Measurements from ENCODE around the gene DNAJC1. TPM values are rescaled to one million over a fixed set of nuclear protein-coding genes. Genes with fewer than 3 reads are reported as not detected.

The DNAJC1 gene
- total RNA-seq, 1 experiment from 2014 or later = 51.6 TPM

DNA sequence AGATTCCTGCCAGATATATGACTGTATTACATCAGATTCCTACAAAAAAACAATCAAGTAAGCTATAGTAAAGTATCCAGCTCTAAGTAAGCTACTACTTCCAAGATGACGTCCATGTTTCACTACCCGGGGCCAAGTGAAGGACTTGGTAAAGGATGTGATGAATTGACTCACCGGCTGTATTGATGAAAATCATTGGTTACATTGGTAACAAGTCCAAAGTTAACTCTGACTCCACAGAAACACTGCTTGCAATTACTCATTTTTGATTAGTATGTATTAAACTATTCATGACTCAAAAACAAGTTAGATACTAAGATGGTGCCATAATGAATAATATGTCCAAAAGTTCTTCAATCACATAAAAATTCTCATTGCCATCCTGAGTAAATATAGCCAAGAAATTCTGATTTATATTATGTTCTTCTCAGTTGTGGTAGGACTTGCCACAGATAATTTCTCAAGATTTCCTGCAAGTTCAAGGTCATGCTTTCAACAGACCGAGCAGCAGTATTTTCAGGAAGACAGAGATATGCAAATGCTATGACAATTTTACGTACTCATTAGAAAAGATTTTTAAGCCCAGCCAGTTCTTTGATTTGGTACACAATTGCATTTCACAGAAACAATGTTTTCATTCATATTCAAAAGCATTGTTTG, 12.6 kb upstream of the DNAJC1 start:
- in situ Hi-C loops (cut with HindIII; ENCODE audit: low pct_unique_long_range_greater_than_20kb, low sequenced_read_pairs) = no loop called here

DNA sequence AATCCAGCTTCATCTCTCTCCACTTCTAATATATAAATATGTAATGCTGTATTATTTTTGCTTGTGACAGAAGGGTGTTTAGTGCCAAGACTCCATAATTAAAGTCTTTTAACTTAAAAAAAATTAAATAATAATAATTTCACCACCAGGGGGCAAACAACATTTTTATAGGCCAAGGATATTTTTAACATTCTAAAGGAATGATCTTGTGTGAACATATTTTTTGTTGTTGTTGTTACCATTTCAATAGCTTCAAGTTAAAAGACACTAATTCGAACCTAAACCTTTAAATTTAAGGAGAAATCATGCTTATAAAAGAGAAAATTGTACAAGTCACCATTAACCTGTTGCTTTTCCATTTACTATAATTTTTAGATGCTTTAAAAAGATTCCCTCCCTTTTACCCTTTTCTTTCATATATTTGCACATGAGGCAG, 7.5 kb upstream of the DNAJC1 start:
- in situ Hi-C loops (cut with HindIII; ENCODE audit: low pct_unique_long_range_greater_than_20kb, low sequenced_read_pairs) = no loop called here

More for the DNA sequence above, 12.6 kb upstream of the DNAJC1 start:
- DNase-seq (ENCODE audit: low read depth) = no peak

DNA sequence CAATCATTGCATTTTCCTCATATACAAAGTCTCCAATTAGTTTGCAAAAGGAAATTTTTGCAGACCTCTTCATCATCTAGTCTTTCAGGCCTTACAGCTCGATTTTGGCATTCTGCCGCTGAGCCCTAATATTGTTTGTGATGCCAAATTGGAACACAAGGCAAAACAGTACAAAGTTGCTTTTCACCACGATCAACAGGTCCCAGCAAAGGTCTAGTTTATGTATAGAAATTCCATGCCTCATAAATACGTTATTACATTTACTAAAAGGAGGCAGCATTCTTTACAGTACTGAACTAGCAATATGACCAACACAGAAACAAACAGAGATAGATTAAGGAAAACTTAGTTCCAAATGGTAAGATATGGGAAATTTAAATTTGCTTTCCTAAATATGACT, 7.0 kb upstream of the DNAJC1 start:
- in situ Hi-C loops (cut with HindIII; ENCODE audit: low pct_unique_long_range_greater_than_20kb, low sequenced_read_pairs) = no loop called here
- no peak for DNase-seq (ENCODE audit: low read depth)

More for the DNA sequence above, 7.5 kb upstream of the DNAJC1 start:
- DNase-seq (ENCODE audit: low read depth) = peak; percentile 11

DNA sequence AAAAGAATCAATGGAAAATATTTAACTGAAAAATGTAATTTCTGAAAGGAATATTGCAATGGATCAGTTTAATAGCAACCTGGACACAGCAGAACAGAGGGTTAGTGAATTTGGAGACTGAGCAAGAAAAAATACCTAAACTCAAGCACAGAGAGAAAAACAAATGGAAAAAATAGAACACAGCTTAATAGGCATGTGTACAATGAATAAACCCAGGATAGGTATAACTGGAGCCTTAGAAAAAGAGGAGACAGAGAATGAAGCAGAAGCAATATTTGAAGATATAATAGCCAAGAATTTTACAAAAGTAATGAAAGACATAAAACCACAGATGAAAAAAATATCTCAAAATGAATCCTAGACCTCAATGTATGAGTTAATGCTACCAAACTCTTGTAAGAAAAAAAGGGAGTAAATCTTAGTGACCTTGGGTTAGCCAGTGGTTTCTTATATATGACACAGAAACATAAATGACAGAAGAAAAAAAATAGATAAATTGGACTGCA, 2.9 kb upstream of the DNAJC1 start:
- no peak for DNase-seq (ENCODE audit: low read depth)
- in situ Hi-C loops (cut with HindIII; ENCODE audit: low pct_unique_long_range_greater_than_20kb, low sequenced_read_pairs) = no loop called here

DNA sequence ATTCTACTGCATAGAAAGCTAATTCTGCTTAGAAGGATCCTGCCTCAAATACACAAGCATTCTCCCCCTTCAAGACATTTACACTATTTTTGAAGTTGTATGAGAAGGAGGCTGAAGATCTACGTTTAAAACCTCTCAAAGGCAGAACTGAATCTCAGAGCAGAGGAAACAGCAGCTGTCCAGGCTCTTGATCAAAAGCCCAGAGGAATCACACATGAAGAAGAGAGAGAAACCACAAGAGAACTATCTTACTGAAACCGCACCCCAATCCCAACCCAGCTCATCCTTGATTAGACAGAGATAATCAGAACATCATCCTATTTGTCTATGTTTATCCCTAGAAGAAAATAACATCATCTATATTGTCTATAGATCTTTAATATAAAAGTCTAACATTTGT, 2.2 kb upstream of the DNAJC1 start:
- in situ Hi-C loops (cut with HindIII; ENCODE audit: low pct_unique_long_range_greater_than_20kb, low sequenced_read_pairs) = no loop called here
- no peak for DNase-seq (ENCODE audit: low read depth)

DNA sequence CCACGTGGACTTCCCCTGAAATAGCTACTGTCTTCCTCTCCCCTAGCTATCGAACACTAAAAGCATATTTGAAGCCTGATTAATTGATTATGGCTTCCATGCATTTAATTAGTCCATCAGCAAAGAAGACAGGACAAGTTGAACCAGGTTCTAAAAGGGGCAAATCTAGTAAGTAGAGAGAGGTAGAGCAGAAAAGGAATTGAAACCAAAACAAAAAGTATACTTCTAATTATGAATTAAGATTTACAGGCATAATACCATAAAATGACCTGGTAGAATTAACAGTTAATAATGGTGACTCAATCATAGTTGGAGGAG, 393 bp upstream of the DNAJC1 start:
- DNase-seq (ENCODE audit: low read depth) = no peak
- in situ Hi-C loops (cut with HindIII; ENCODE audit: low pct_unique_long_range_greater_than_20kb, low sequenced_read_pairs) = no loop called here

DNA sequence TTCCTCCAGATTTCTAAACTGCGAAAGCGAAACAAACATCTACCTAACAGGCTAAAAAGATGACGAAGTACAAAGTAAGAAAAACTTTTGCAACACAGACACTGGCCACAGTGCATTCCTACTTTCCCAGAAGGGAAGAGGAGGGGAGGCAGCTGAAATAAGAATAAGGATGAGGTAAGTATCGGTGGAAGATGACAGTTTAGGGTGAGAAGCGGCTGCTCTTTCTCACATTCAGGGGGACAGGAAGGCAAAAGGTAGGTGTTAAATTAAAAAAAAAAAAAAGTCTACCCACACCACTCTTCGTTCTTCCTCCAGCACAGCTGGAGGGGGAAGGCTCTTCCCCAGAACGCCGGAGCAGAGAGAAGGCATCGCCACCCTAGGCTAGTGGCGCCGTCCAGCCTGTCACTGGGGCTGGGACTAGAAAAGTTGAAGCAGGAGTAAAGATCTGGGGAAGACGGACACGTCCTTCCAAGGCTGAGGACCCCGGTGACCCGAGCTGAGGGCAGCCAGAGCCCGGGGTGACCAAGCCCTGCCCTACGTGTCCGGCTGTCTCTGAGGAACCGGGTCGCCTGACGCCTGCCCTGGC, 846 bp downstream of the DNAJC1 start:
- in situ Hi-C loops (cut with HindIII; ENCODE audit: low pct_unique_long_range_greater_than_20kb, low sequenced_read_pairs) = no loop called here
- peak; percentile 34 for DNase-seq (ENCODE audit: low read depth)

DNA sequence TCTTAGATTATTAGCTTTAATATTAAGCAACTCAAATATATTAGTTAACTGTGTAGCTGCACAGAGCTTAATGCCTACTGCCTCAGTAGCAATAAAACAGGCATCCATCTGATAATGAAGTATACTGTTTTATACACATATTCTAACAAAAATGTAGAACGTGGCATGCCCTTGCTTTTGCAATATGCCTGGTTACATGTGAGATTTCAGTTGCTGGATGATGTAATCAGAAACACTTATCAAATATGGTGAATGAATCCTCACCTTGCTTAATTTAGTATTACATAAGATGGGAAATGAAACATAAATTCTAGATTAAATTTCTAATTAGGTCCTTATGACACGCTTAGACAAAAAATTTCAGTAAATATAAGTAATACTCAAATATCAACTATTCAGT, 8.0 kb downstream of the DNAJC1 start:
- DNase-seq (ENCODE audit: low read depth) = no peak
- in situ Hi-C loops (cut with HindIII; ENCODE audit: low pct_unique_long_range_greater_than_20kb, low sequenced_read_pairs) = no loop called here

DNA sequence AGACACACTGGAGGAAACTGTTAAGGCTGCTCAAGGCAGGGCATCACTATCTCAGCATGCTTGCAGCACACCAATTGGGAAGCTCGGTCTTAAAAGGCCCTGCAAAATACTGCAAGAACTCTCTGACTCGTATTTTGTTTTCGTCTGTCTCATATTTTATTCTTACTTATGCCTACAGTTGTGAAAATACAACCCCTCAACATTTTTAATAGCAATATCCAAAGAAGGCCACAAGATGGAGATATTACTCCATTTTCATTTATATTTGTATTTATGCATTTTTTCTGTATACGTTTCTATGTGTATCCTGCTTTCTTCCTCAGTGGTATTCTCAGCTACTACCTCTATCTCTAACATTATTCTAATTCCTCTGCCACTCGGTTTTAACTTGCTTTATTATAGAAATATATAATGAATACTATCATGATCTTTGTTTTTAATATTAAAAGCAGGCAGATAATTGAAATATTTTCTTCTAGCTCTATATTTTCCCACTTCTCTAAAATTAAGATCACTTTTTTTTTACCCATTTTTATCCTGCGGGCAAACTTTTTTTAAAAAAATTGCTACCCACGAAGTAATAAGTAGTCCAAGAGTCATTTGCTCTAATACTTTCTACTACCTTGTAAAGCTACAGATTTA, 10.0 kb downstream of the DNAJC1 start:
- DNase-seq (ENCODE audit: low read depth) = peak; percentile 47
- in situ Hi-C loops (cut with HindIII; ENCODE audit: low pct_unique_long_range_greater_than_20kb, low sequenced_read_pairs) = no loop called here

DNA sequence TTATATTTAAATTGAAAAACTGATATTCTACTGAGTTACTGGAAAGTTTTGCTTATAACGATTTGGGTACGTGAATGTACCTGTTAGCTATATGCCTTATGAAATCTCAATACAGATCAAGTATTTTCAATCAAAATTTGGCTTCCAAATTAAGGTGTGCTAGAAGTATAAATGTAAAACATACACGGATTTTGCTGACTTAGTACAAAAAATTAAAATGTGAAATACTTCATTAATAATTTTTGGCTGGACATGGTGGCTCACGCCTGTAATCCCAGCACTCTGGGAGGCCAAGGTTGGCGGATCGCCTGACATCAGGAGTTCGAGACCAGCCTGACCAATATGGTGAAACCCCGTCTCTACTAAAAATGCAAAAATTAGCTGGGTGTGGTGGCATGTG, 11.7 kb downstream of the DNAJC1 start:
- in situ Hi-C loops (cut with HindIII; ENCODE audit: low pct_unique_long_range_greater_than_20kb, low sequenced_read_pairs) = no loop called here
- DNase-seq (ENCODE audit: low read depth) = no peak

DNA sequence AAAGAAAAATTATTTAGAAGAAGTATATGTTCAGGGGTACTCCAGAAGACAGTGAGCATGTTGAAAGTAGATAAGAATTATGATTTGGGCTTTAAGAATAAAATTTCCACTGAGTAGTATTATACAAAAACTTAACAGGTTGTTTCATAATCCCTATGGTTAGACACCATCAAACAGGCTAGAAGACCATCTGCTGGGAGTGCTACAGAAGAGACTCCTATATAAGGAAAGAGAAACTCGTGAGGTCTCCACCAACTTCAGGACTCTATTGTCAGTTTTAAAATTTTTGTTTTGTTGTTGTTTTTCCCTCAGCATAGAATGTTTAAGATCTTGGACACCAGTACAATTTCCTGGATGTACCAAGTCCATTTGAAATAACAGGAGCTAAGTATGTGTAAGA, 13.1 kb downstream of the DNAJC1 start:
- in situ Hi-C loops (cut with HindIII; ENCODE audit: low pct_unique_long_range_greater_than_20kb, low sequenced_read_pairs) = no loop called here
- DNase-seq (ENCODE audit: low read depth) = no peak

DNA sequence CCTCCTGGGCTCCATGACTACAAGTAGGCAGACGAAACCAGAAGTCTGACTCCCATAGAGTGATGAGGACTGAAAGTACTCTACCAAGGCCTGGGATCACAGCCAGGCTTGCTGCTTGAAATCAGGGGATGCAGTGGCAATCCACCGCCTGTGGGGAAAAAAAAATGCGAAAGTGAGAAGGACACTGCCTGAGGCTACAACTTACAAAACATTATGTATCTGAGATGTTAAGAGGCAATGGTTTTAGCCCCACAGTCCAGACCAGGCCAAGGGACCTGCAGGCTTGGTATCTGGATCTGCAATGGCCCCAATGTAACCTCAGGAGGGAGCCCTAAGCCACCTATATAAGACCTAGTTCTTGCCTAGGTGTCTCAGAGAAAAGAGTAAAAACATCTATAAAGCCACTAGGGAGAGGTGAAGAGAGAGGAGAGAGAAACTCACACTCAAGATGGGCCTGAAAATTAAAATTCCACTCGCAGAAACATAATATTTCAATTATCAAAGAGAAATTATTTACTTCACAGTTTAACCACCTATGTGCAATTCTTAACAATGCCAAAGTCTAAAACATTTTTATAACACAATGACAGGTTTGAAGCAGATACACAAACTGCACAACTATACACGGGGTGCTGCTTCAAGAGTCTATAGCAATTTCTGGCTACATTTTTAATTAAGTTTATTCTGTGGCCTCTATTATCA, 13.9 kb downstream of the DNAJC1 start:
- DNase-seq (ENCODE audit: low read depth) = peak; percentile 44
- in situ Hi-C loops (cut with HindIII; ENCODE audit: low pct_unique_long_range_greater_than_20kb, low sequenced_read_pairs) = no loop called here

DNA sequence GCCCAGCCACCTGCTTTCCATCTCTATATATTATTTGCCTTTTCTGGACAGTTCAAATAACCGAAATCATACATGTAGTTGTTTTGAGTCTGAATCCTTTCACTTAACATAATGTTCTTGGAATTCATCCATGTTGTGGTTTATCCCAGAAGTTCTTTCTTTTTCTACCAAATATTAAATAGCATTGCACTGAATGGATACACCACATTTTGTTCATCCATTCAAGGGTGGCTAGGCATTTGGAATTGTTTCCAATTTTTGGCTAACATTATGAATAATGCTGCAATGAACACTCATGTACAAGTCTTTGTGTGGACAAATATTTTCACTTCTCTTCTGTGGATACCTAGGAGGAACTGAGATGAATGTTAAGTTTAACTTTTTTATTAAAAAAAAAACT, 18.0 kb downstream of the DNAJC1 start:
- in situ Hi-C loops (cut with HindIII; ENCODE audit: low pct_unique_long_range_greater_than_20kb, low sequenced_read_pairs) = no loop called here
- DNase-seq (ENCODE audit: low read depth) = no peak

DNA sequence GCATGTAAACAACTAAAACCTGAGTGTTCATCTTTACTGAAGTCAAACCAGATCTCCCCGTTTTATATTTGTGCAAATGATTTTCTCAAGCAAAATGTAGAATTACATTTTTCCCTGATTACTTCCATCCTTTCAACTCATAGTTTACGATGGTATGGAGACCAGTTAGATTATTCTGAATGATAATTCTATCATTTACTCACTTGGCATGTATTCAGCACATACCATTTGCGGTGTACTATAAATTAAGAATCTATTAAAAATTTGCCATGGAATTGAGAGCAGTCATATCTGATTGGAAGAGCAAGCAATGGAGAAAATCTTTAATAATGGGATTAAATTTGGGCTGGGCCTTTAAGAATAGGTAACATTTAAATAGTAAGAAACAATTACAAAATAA, 22.4 kb downstream of the DNAJC1 start:
- no peak for DNase-seq (ENCODE audit: low read depth)
- in situ Hi-C loops (cut with HindIII; ENCODE audit: low pct_unique_long_range_greater_than_20kb, low sequenced_read_pairs) = no loop called here

DNA sequence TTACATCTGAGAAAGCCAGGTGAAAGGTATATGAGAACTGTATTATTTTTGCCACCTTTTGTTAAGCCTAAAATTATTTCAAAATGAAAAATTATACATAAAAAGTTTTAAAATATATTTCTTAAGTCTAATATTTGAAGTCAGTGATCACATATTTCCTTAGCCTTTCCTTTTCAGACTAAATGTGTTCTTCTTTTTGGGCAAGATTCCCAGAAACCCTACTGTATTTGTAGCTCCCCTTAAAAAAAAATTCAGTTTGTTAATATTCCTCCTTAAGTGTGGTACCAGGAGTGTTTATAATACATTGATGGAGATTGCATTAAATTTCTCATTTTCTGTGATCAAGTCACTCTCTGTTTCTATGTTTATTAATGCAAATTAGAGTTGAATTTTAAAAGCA, 22.8 kb downstream of the DNAJC1 start:
- DNase-seq (ENCODE audit: low read depth) = no peak
- in situ Hi-C loops (cut with HindIII; ENCODE audit: low pct_unique_long_range_greater_than_20kb, low sequenced_read_pairs) = no loop called here

DNA sequence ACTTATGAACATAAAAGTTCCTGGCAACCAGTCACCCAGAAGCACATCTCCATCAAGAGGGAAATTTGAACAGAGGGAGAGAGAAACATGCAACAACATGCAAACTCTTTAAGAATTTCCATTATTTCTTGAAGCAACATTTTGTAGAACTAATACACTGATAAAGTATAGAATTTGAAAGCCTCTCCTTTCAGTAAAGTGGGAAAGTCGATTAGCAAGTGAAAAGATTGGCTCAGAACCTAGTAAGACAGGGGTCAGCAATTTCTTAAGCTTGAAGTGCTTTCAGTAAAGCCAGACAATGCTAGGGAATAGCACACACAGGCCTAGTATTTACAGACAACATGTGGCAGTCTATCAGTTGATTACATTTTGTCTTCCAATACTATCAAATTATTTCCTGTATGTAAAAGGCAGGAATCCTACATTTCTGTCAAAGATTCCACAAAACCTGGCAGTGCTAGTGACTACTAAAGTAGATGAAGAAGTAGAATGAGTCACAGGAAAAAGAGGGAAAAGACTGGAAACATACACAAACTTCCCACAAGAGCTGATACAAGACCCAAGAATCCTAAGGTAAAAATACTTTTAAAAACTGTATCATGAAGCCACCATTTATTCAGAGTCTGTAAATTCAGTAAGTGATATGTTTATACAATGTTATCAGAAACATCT, 25.2 kb downstream of the DNAJC1 start:
- in situ Hi-C loops (cut with HindIII; ENCODE audit: low pct_unique_long_range_greater_than_20kb, low sequenced_read_pairs) = no loop called here
- DNase-seq (ENCODE audit: low read depth) = no peak

DNA sequence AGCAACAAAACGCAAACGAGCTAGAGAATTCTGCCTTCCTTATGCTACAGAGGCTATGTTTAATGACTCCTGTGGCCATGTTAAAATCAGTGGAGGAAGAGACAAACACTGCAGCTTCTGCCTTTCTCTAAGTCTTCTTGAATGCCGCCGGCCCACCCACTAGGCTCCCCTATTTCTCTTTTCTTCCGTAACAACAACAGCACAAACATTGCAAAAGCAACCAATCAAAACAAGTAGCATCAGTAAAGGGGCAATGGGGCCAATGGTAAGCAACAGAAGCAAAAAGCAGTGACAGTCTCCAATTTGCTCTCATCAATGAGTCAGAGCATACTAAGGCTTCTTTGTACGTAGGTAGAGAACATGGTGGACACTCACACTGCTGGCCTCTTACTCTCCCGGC, 26.8 kb downstream of the DNAJC1 start:
- in situ Hi-C loops (cut with HindIII; ENCODE audit: low pct_unique_long_range_greater_than_20kb, low sequenced_read_pairs) = no loop called here
- no peak for DNase-seq (ENCODE audit: low read depth)

DNA sequence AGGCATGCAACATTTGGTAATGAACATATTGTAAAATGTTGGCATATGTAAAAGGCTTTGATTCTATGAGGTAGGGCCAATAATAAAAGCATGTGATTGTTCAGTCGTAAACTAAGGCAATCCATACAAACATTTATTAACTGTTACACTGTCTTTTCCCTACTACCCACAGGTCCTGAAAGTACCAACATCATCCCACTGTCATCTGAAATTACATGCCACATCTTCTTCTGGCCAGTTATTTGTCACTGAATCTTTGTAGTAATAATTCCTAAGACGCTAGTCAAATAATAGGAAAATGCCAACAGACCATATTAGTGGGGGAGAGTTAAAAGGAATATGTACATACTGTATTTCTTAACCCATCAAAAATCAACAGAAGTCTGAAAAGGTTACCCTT, 27.2 kb downstream of the DNAJC1 start:
- DNase-seq (ENCODE audit: low read depth) = no peak
- in situ Hi-C loops (cut with HindIII; ENCODE audit: low pct_unique_long_range_greater_than_20kb, low sequenced_read_pairs) = no loop called here
